AG09319 (cell line): ENCODE results near the gene LCK.

Experiments
- DNase-seq: peaks from one replicate; pipeline ENCODE4 v3.0.0-alpha.2; 2010; ENCODE audit warnings: low read depth; ENCODE audit errors: extremely low read depth
- TF ChIP-seq, protein P1 (sequence below): IDR thresholded peaks from 2 replicates; pipeline ENCODE4 v1.5.1; 2011; ENCODE audit warnings: low read depth, mild to moderate bottlenecking, inconsistent platforms, low read length, moderate library complexity

The LCK gene

DNA sequence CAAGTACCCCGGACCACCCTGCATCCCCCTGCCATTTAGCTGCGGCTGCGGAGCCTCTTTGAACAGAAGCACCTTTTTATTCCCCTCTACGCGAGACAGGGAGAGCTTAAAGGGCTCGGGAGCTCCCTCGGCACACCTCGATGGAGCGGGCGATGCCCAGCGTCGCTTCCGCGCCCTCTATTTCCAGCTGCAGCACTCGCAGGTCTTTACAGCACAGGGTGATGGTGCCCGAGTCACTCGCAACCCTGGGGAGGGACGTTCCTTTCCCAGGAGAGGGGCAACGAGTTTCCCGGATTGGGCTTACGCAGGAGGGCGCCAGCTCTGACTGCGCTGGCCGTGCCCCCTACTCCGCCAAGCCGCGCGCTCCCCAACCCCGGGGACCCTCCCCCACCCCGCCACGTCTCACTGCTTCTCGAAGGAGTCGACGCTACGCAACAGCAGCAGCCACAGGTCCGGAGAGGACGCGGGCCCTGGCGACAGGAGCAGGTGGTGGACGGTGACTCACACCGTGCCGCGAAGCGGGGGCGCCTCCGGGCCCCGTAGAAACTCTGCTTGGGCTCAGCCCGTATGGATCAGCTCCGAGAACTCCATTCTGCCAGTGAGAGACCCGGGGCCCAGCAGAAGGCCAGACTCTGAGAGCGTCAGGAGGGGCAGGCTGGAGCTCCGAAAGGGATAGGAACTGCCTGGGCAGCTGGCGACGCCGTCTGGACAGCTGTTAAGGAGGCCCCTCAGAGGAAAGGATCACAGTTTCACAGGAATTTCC lies 9.9 kb upstream of the LCK start:
- TF ChIP-seq, protein P1, sequence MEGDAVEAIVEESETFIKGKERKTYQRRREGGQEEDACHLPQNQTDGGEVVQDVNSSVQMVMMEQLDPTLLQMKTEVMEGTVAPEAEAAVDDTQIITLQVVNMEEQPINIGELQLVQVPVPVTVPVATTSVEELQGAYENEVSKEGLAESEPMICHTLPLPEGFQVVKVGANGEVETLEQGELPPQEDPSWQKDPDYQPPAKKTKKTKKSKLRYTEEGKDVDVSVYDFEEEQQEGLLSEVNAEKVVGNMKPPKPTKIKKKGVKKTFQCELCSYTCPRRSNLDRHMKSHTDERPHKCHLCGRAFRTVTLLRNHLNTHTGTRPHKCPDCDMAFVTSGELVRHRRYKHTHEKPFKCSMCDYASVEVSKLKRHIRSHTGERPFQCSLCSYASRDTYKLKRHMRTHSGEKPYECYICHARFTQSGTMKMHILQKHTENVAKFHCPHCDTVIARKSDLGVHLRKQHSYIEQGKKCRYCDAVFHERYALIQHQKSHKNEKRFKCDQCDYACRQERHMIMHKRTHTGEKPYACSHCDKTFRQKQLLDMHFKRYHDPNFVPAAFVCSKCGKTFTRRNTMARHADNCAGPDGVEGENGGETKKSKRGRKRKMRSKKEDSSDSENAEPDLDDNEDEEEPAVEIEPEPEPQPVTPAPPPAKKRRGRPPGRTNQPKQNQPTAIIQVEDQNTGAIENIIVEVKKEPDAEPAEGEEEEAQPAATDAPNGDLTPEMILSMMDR, result no peak; the same call in 1 of the 2 replicates
- no peak for DNase-seq

DNA sequence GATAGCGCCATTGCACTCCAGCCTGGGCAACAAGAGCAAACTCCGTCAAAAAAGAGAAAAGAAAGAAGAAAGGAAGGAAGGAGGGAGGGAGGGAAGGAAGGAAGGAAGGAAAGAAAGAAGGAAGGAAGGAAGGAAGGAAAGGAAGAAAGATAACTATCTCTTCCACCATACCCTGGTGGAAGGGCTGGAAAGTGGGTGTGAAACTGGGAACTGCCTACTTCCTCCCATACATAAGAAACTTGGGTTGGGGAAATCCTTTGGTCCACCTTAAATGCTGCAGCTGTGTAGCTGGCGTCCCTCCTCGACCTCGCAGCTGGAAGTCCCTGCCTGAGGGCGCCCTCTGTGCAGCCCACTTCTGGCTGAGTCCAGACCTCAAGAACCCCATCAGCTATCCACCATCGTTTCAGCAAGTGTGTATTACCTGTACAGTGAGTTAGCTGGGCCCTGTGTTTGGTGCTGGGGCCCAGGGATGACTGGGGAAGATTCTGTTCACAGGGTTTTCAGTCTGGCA lies 8.7 kb upstream of the LCK start:
- no peak for DNase-seq
- TF ChIP-seq, protein P1, result no peak; the same call in 1 of the 2 replicates

DNA sequence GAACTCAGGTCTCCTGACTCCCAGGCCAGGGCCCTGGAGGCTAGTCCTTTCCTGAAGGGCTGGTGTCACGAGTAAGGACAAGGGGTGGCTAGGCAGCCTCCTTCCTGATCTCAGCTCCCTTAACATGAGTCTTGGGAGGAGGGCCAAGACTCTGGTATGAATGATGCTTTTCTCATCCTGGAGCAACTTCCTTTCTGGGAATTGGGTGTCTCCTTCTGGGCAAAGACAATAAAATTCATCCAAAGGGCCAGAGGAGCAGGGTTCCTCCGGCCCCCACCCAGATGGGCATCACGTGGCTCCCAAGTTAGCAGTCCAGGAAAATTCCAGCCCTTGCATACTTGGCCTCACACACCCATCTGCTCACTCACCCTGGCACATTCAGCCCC lies 4.2 kb upstream of the LCK start, which contains the start of gene FAM167B:
FAM167B (plus strand) TSS at position 335 of the 386 bp plus-strand sequence. CDS start 200 bp downstream, outside the sequence.
- TF ChIP-seq, protein P1, result no peak
- peak; percentile 66 for DNase-seq

DNA sequence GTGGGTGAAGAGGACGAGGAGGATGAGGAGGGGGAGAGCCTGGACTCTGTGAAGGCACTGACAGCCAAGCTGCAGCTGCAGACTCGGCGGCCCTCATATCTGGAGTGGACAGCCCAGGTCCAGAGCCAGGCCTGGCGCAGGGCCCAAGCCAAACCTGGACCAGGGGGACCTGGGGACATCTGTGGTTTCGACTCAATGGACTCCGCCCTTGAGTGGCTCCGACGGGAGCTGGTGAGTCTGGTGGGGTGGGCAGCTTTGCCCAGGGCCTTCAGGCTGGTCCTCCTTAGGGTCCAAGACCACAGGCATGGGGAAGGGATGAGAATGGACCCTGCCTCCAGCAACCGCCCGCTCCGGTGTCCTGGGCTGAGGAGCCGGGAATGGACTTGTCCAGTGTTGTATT lies 3.6 kb upstream of the LCK start:
- TF ChIP-seq, protein P1, result no peak
- DNase-seq, result no peak

DNA sequence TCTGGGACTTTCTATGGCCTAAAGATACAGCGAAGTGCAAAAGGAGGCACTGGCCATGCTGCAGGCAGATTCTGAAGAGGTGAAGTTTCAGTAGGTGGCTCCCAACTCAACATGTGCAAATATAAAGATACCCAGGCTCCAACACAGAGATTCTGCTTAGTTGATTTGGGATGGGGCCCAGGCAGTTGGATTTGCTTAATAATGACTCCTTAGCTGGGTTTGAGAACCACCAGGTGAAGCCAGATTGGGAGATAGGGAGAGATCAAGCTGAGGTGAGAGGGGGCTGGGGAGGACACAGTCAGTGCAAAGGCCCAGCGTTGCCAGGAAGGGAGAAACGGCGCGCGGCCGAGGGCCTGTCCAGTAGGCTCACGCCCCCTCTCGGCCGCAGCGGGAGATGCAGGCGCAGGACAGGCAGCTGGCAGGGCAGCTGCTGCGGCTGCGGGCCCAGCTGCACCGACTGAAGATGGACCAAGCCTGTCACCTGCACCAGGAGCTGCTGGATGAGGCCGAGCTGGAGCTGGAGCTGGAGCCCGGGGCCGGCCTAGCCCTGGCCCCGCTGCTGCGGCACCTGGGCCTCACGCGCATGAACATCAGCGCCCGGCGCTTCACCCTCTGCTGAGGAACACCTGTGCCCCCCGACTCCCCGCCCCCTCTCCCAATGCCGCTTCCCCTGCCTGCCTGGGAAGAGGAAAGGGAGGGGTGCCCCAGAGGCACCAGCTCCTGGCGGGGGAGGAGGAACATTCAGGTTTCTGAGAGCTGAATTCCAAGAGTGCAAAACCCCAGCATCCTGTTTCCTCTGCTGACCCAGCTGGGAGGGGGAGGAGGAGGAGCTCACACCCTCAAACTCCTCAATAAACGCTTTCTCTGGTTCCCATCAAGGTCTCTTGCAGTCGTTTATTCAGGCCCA lies 2.8 kb upstream of the LCK start:
- no peak for DNase-seq

DNA sequence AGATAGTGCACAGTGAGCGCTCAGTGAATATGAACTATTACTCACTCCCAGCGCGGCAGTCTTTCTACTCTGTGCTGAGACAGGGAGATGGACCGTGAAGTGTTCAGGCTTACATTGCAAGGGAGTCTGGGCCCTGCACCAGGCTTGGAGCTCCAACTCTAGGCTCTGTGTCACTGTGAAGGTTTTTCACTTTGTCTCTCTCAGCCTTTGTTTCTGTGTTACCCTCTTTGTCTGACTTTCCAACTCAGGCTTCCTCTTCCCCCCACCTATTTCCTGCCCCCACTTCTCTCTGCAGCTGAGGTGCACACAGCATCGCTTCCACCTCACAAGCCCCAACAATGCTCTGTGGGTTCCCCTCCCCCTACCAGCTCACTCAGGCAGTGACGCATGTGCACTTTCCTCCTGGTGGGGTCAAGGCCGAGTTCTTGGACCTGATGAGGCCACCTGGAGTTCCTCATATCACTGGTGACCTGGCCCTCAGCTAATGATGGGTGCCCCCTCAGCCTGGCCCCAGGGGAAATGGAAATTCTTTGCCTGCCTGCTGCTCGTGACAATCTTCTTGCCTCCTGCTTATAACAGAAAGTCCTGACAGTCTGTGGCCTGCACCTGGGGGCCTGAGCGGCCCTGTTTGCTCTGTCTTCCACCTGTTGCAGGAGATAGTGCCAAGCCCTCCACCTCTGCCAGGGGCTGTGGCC lies 1.1 kb upstream of the LCK start:
- DNase-seq, result no peak
- TF ChIP-seq, protein P1, result no peak

More for the DNA sequence above, 2.8 kb upstream of the LCK start:
- TF ChIP-seq, protein P1, result peak; percentile 72
